Loucy (cell line): ENCODE measurements around the gene MYCBPAP.

ENCODE experiments used
- H2AFZ ChIP-seq: fragments of 200-600 bp; sonication (generic); 2 replicates; pipeline ENCODE4 v1.6.0; 2016; ENCODE audit warnings: antibody characterized with exemption, mild to moderate bottlenecking, low read length, moderate library complexity
- H3F3A ChIP-seq: fragments of 200-600 bp; 2 replicates; pipeline ENCODE4 v1.6.0; 2016; ENCODE audit warnings: antibody characterized with exemption, low read depth, mild to moderate bottlenecking
- H3K27me3 ChIP-seq: fragments of 200-600 bp; sonication (generic); 2 replicates; pipeline ENCODE4 v1.6.1; 2014; ENCODE audit warnings: low read length, mild to moderate bottlenecking; ENCODE audit not compliant: insufficient read depth, poor library complexity, severe bottlenecking
- H3K36me3 ChIP-seq: fragments of 200-600 bp; sonication (generic); 2 replicates; pipeline ENCODE4 v1.6.1; 2016; ENCODE audit warnings: low read length; ENCODE audit not compliant: insufficient read depth
- H3K4me1 ChIP-seq: fragments of 200-600 bp; sonication (generic); 2 replicates; pipeline ENCODE4 v1.5.1; 2014; ENCODE audit warnings: low read length, mild to moderate bottlenecking; ENCODE audit not compliant: insufficient read depth, poor library complexity, severe bottlenecking
- H3K4me2 ChIP-seq: fragments of 200-600 bp; sonication (generic); 2 replicates; pipeline ENCODE4 v1.6.0; 2014; ENCODE audit warnings: antibody characterized with exemption, low read length, low read depth, mild to moderate bottlenecking; ENCODE audit not compliant: poor library complexity, severe bottlenecking
- H3K4me3 ChIP-seq: fragments of 200-600 bp; sonication (generic); 2 replicates; pipeline ENCODE4 v1.5.1; 2014; ENCODE audit warnings: low read length, mild to moderate bottlenecking, mixed read lengths; ENCODE audit not compliant: poor library complexity, severe bottlenecking
- H3K79me2 ChIP-seq: fragments of 200-600 bp; sonication (generic); 2 replicates; pipeline ENCODE4 v1.6.1; 2014; ENCODE audit warnings: low read length; ENCODE audit not compliant: insufficient read depth
- H3K9ac ChIP-seq: fragments of 200-600 bp; sonication (generic); 2 replicates; pipeline ENCODE4 v1.6.0; 2014; ENCODE audit warnings: mild to moderate bottlenecking, low read depth, low read length, moderate library complexity; ENCODE audit not compliant: poor library complexity, severe bottlenecking
- H3K9me2 ChIP-seq: fragments of 200-600 bp; sonication (generic); replicated peaks from 2 replicates; pipeline ENCODE4 v1.6.1; 2016; ENCODE audit warnings: low read depth, low read length, mixed read lengths
- H3K9me3 ChIP-seq: fragments of 200-600 bp; sonication (generic); 2 replicates; pipeline ENCODE4 v1.6.1; 2014; ENCODE audit warnings: mild to moderate bottlenecking, antibody characterized with exemption, low read length, low read depth; ENCODE audit not compliant: insufficient read depth
- H4K20me1 ChIP-seq: fragments of 200-600 bp; sonication (generic); 2 replicates; pipeline ENCODE4 v1.6.0; 2014; ENCODE audit warnings: antibody characterized with exemption, low read length, mild to moderate bottlenecking; ENCODE audit not compliant: insufficient read depth, poor library complexity, severe bottlenecking
- EZH2phosphoT487 ChIP-seq: fragments of 200-600 bp; IDR thresholded peaks from 2 replicates; pipeline ENCODE4 v1.6.1; 2018; ENCODE audit warnings: antibody characterized with exemption, mild to moderate bottlenecking, moderate library complexity, borderline replicate concordance
- TF ChIP-seq, protein P1 (sequence below): fragments of 200-600 bp; sonication (generic); conservative IDR thresholded peaks from 2 replicates; pipeline ENCODE4 v1.5.1; 2014; ENCODE audit warnings: mild to moderate bottlenecking, antibody characterized with exemption, low read length

Gene MYCBPAP

DNA sequence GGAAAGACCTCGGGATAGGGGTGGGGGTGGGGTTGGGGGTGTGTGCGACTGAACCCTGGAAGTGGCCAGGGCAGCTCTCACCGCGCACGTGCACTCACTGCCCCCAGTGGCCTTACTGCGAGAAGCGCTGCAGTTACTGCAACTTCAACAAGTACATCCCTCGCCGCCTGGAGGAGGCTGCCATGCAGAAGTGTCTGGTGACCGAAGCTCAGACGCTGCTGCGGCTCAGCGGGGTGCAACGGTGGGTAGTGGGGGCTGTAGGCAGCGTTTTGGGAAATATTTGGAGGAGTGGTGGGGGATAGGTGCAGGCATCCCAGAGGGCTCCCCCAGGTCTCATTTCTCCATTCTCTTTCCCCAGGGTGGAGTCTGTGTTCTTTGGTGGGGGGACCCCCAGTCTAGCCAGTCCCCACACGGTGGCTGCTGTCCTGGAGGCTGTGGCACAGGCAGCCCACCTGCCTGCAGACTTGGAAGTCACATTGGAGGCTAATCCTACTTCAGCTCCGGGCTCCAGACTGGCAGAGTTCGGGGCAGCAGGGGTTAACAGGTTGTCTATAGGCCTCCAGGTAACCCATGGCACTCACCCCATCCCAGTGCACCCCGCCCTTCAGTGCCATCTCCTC, 28.6 kb upstream of the MYCBPAP start:
- Histone ChIP-seq H3K4me3 (peak overlapping the region; percentile 97), H3K36me3 (peaks cover 11% of the 10 kb centered on the region; the same call in 1 of the 2 replicates), H3F3A (peaks cover 4% of the 10 kb centered on the region), H2AFZ (peak overlapping the region; percentile 94), H3K4me1 (peaks cover 21% of the 10 kb centered on the region), H3K27me3 (no peaks in the 10 kb centered on the region), H3K4me2 (peak overlapping the region; percentile 97), H3K9ac (peak overlapping the region; percentile 92), H3K9me2 (no peaks in the 10 kb centered on the region), H4K20me1 (peaks cover 6% of the 10 kb centered on the region), H3K9me3 (no peaks in the 10 kb centered on the region), H3K79me2 (peaks cover 19% of the 10 kb centered on the region; the same call in 1 of the 2 replicates)
- TF ChIP-seq, protein P1, sequence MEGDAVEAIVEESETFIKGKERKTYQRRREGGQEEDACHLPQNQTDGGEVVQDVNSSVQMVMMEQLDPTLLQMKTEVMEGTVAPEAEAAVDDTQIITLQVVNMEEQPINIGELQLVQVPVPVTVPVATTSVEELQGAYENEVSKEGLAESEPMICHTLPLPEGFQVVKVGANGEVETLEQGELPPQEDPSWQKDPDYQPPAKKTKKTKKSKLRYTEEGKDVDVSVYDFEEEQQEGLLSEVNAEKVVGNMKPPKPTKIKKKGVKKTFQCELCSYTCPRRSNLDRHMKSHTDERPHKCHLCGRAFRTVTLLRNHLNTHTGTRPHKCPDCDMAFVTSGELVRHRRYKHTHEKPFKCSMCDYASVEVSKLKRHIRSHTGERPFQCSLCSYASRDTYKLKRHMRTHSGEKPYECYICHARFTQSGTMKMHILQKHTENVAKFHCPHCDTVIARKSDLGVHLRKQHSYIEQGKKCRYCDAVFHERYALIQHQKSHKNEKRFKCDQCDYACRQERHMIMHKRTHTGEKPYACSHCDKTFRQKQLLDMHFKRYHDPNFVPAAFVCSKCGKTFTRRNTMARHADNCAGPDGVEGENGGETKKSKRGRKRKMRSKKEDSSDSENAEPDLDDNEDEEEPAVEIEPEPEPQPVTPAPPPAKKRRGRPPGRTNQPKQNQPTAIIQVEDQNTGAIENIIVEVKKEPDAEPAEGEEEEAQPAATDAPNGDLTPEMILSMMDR = peak; percentile 69
- TF ChIP-seq EZH2phosphoT487 = no peak

DNA sequence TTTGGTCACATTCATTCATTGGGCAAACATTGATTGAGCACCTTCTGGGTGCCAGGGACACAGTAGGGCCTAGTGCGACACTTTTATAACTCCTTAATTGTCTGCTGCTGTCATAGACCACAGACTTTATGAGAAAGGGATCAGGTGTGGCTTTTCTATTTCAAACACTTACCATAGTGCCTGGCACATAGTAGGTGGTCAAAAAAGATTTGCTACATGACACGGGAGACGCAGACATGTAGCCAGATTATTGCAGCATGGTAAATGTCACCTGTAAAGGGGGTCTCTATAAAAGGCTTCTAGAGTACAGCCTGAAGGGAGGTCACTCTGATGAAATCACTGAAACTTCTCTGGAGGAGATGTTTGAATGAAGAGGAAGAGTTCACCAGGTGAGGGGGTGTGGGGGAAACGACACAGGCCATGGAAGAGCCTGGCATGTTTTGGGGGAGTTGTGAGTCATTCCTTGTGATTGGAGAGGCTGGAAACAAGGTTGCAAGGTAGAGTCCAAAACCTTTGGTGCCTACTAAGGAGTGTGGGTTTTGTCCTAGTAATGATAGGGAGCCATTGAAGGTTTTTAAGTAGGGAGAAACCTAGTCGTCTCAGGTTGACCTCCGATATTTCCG, 28.0 kb upstream of the MYCBPAP start:
- Histone ChIP-seq H3K27me3 (no peaks in the 10 kb centered on the region), H4K20me1 (peaks cover 6% of the 10 kb centered on the region), H3K36me3 (peaks cover 17% of the 10 kb centered on the region; the same call in 1 of the 2 replicates), H3K4me1 (peaks cover 21% of the 10 kb centered on the region), H3K9me3 (no peaks in the 10 kb centered on the region), H3K4me2 (peak overlapping the region; percentile 97), H2AFZ (no peak overlapping the region), H3F3A (peaks cover 4% of the 10 kb centered on the region), H3K79me2 (peaks cover 19% of the 10 kb centered on the region; the same call in 1 of the 2 replicates), H3K9ac (peak overlapping the region; percentile 92), H3K9me2 (no peaks in the 10 kb centered on the region), H3K4me3 (peak overlapping the region; percentile 97)
- TF ChIP-seq, protein P1 = no peak
- no peak for TF ChIP-seq EZH2phosphoT487

DNA sequence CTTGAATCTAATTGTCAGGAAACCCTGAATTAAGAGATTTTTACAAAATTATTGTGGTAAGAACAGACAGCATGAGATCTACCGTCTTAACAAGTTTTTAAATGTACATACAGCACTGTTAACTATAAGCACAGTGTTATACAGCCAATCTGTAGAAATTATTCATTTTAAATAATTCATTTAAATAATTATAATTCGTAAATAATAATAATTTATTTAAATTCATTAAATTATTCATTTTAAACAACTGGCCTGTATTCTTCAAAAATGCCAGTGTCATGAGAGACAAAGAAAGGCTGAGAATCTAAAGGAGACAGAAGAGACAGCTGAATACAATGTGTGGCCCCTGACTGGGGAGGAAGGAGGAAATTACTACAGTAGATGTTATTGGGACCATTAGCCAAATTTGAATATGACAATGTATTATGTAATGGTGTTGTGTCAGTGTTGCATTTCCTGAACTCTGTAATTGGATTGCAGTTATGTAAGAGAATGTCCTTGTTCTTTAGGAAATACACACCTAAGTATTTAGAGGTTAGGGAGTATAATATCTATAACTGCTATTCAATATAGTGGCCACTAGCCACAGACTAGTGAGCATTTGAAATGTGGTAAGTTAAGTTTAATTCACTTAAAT, 27.3 kb upstream of the MYCBPAP start:
- TF ChIP-seq, protein P1 = no peak
- H3K4me3 ChIP-seq = no peak overlapping the region
- H3K36me3 ChIP-seq = peaks cover 21% of the 10 kb centered on the region; the same call in 1 of the 2 replicates
- no peaks in the 10 kb centered on the region for H3K27me3 ChIP-seq
- no peaks in the 10 kb centered on the region for H3K9me2 ChIP-seq
- H4K20me1 ChIP-seq = peaks cover 6% of the 10 kb centered on the region
- H3K9ac ChIP-seq = no peak overlapping the region
- peaks cover 19% of the 10 kb centered on the region; the same call in 1 of the 2 replicates for H3K79me2 ChIP-seq
- H3F3A ChIP-seq = peaks cover 4% of the 10 kb centered on the region
- H2AFZ ChIP-seq = no peak overlapping the region
- H3K4me1 ChIP-seq = peaks cover 21% of the 10 kb centered on the region
- peak overlapping the region; percentile 97 for H3K4me2 ChIP-seq
- H3K9me3 ChIP-seq = no peaks in the 10 kb centered on the region
